Measurements from ENCODE around the gene PPIL6.
A peak's percentile ranks its signal among the peaks of the same experiment; 100 is the strongest.
"Not testable (repeated sequence)": the region's sequence is repeated elsewhere in the genome, so short reads cannot be mapped to it uniquely, and the experiment has no call there.

Gene PPIL6

GRCh38 chr6:109393886-109394281, 46.5 kb downstream of the PPIL6 start:
- no peak for DNase-seq (ENCODE audit: low read depth in 2 of 2)

- no peak for DNase-seq (ENCODE audit: low read depth in 2 of 2)
These were observed 47.1 kb downstream of the PPIL6 start for GRCh38 chr6:109393157-109393885.

DNA sequence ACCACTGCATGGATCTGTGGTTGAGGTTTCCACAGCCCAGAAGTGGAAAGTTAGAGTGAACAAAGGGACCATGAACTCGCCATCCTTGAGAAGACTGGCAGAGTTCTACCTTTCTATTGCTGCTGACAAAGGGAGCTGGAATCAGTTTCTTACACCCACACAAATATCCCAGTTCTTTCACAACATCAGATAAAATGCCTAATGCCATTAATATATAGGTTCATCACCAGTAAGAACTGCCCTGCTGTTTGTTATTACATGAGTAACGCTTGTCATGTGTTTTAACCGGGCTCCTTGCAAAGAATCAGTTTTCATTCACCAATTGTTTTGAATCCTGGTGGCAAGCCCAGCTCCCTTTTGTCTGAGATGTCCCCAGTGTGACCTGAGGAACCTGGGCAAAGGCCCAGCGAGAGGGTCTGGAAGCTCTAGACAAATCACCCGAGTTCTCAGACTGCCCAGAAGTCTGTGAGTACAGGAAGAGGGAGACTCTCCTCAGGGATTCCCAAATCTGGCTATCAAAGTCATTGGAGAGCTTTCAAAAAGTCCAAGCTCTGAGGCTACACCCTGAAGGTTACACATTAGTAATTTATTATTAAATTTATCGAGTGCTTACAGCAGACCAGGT, 50.7 kb downstream of the PPIL6 start:
- DNase-seq (ENCODE audit: low read depth in 2 of 2) = no peak

DNA sequence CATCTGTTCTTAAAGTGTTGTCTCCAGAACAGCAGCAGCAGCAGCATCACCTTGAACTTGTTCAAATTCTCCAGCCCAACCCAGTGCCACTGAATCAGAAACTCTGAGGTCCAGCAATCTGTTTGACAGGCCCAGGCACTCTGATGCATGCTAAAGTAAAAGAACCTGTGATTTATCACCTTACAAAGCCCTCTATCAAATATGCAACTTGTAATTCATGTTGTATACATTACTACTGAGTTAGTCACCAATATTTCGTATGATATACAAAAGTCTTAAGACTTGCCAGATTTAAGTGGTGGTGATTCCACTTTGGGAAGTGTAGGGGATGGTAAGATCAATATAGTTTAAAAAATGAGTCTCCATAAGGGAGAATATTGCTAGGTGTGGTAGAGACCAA, 52.2 kb downstream of the PPIL6 start:
- no peak for DNase-seq (ENCODE audit: low read depth in 2 of 2)

GRCh38 chr6:109383438-109383940, 56.9 kb downstream of the PPIL6 start:
- no peak for DNase-seq (ENCODE audit: low read depth in 2 of 2)

GRCh38 chr6:109382576-109383437, 57.6 kb downstream of the PPIL6 start:
- peak; percentile 82 to 90 for DNase-seq (ENCODE audit: low read depth in 2 of 2)

GRCh38 chr6:109381747-109382575, 58.5 kb downstream of the PPIL6 start, which contains the start of gene CD164:
Gene CD164, minus strand, starts transcription at chr6:109382467. Its CDS starts 89 bp downstream, at chr6:109382378.
- DNase-seq (ENCODE audit: low read depth in 2 of 2) = peak; percentile 86 to 87

DNA sequence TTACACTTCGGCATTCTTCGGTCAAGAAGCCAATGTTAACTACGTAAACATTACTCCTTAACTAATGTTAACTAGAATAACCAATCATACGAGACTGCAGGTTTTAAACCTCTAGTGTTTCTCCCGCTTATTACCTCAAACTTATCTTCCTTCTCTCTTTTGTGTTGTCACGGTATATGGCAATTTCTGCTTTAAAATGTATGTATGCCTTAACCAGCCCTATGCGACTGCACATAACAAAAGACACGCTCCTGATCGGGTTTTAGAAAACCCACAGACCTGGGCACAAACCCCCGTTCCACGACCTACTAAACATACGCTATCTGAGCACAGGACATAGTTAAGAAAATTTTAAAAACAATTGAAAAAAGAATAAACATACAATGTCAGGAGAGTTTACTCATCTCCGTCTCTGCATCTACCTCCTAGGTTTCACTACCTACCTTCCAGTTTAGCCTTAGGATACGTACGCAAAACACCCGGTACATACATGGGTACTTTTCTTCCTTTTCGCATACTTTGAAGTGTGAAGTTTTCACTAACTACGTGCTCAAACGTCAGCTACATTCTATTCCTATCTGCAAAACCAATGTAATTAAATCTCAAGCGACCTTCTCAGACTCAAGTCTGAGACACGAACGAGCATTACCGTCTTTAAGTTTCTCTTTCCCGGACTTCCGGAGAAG, 59.2 kb downstream of the PPIL6 start:
- no peak for DNase-seq (ENCODE audit: low read depth in 2 of 2)

DNA sequence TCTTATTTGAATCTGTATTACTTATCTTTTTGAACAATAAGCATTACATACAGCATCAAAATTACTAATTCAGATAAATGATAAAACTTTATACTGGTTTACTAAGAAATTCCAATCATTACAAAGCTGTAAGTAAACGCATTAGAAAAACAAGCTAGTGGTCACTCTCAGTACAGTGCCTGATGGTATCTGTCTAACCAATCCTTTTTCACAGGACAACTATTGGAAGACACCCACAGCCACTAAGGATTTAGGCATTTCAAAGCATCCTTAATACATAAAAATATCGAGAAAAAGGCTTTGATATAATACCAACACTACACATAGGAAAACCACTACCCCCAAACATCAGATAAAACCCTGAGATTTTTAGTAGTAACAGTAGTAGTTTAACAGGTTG, 60.7 kb downstream of the PPIL6 start:
- no peak for DNase-seq (ENCODE audit: low read depth in 2 of 2)

- DNase-seq (ENCODE audit: low read depth in 2 of 2) = no peak
These were observed 62.7 kb downstream of the PPIL6 start for GRCh38 chr6:109377717-109378116.

- no peak for DNase-seq (ENCODE audit: low read depth in 2 of 2)
These were observed 66.0 kb downstream of the PPIL6 start for GRCh38 chr6:109374326-109374892.

GRCh38 chr6:109373762-109374161, 66.7 kb downstream of the PPIL6 start:
- DNase-seq (ENCODE audit: low read depth in 2 of 2) = peak; percentile 32 to 61

DNA sequence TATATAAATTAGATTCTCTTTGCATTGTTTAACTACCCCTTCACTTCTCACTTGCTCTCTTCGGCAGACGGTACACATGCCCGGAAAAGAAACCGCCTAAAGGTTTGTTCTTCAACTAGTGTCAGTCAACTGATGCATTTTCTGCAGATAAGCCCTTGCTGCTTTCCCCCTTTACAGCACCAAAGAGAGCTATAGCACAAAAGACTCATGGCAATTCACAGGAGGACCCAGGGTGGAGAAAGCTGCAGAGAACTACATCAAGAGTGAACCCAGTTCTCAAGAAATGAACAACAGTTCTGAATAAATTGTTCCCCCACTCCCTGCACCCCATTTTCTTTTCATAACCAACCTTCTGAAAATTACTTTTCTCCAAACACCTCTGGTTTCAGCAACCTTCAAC, 67.1 kb downstream of the PPIL6 start:
- DNase-seq (ENCODE audit: low read depth in 2 of 2) = no peak

GRCh38 chr6:109372130-109372529, 68.3 kb downstream of the PPIL6 start:
- no peak for DNase-seq (ENCODE audit: low read depth in 2 of 2)

DNA sequence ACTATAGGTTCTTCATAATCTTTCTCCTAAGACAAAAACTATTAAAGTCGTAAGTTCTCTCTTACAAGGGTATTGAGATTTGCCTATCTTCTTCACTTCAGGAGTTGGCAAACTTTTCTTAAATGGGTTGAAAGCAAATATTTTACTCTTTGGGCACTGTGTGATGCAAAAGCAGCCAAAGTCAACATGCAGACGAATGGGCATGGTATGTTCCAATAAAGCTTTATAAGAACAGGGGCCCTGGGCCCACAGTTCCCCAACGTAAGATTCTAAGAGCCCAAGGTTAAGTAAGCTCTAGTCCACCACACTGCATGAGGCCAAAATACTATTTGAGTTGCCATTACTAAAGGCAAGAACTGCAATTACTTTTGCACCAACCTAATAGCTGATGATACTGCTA, 69.6 kb downstream of the PPIL6 start:
- no peak for DNase-seq (ENCODE audit: low read depth in 2 of 2)

- DNase-seq (ENCODE audit: low read depth in 2 of 2) = no peak
These were observed 70.1 kb downstream of the PPIL6 start for GRCh38 chr6:109370336-109370735.

DNA sequence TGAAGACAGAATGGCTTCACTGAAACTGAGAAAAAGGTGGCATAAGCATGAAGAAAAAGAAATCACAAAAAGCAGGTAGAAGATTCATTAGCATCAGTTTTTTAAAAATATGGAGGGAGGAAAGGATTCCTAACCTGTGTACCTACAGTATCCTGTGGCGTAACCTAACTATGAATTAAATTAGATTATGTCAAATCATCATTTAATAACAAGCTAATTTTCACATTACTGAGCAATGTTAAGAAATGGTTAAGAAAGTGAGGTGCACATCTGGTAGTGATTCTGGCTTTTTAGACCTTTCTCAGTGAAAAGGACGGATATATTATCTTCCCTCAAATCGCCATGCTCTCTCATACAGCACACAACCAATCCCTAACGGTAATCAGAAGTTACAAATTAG, 70.7 kb downstream of the PPIL6 start:
- DNase-seq (ENCODE audit: low read depth in 2 of 2) = no peak

GRCh38 chr6:109364382-109365078, 75.9 kb downstream of the PPIL6 start:
- DNase-seq (ENCODE audit: low read depth in 2 of 2) = not testable (repeated sequence)

GRCh38 chr6:109363753-109364152, 76.7 kb downstream of the PPIL6 start:
- no peak for DNase-seq (ENCODE audit: low read depth in 2 of 2)
